ENCODE measurements around the gene OAS2. TPM values are rescaled to one million over a fixed set of nuclear protein-coding genes. Genes with fewer than 3 reads are reported as not detected.

OAS2 gene
- total RNA-seq, 4 donors from 2014 or later, result 8.3 to 35.6 (median 10.9) TPM

DNA sequence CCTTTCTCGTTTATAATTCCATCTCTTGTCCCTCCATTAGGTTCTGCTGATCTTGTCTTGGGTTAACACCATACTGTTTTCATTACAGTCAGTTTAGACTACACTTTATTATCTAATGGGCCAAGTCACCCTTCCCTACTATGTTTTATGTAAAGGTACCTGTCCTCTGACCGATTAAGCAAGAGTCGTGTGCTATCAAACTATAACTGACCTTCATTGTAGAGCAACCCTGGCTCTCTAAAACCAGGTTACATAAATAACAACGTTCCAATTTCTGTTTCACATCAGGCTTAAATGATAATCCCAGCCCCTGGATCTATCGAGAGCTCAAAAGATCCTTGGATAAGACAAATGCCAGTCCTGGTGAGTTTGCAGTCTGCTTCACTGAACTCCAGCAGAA is 16.7 kb downstream of the OAS2 start:
- TF ChIP-seq, protein P1, sequence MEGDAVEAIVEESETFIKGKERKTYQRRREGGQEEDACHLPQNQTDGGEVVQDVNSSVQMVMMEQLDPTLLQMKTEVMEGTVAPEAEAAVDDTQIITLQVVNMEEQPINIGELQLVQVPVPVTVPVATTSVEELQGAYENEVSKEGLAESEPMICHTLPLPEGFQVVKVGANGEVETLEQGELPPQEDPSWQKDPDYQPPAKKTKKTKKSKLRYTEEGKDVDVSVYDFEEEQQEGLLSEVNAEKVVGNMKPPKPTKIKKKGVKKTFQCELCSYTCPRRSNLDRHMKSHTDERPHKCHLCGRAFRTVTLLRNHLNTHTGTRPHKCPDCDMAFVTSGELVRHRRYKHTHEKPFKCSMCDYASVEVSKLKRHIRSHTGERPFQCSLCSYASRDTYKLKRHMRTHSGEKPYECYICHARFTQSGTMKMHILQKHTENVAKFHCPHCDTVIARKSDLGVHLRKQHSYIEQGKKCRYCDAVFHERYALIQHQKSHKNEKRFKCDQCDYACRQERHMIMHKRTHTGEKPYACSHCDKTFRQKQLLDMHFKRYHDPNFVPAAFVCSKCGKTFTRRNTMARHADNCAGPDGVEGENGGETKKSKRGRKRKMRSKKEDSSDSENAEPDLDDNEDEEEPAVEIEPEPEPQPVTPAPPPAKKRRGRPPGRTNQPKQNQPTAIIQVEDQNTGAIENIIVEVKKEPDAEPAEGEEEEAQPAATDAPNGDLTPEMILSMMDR (IDR thresholded peaks at IDR 0.05), result no peak
- TF ChIP-seq POLR2A (IDR thresholded peaks at IDR 0.05), result no peak
- peaks cover 5 to 61% (median 18%) of the 10 kb centered on the region in 3 donors for H3K36me3 ChIP-seq
- H3K4me3 ChIP-seq, result no peak overlapping the region
- H3K9me3 ChIP-seq, result peaks cover 0 to 10% (median 0%) of the 10 kb centered on the region in 3 donors
- intact Hi-C loops (cut with DNase I), result no loop called here
- no peaks in the 10 kb centered on the region for H3K4me1 ChIP-seq
- H3K27me3 ChIP-seq, result no peaks in the 10 kb centered on the region
- DNase-seq, result no peak
- no peak overlapping the region for H3K27ac ChIP-seq
- 78 to 88% methylated on average over 5 of the region's 5 CpGs for WGBS, 2 donors

DNA sequence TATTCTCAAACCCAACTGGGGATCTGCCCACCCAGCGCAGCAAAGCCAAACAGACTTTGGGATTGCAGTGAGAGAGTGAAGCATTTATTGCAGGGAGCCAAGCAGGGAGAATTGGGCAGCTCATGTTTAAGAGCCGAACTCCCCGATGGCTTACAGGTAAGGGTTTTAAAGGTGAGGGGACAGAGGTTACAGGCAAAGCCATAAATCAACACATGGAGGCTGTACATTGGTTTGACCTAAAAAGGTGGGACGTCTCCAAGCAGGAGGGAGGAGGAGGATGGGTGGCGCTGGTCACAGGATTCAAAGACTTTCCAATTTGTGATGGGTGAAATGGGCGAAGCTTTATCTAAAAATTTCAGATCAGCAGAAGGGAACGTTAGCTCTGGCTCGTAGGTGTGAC is 18.2 kb downstream of the OAS2 start:
- WGBS, 2 donors, result 87 to 90% methylated on average over 8 of the region's 8 CpGs
- Histone ChIP-seq H3K4me3 (no peak overlapping the region), H3K27me3 (no peaks in the 10 kb centered on the region), H3K27ac (no peak overlapping the region), H3K36me3 (peaks cover 5 to 61% (median 18%) of the 10 kb centered on the region in 3 donors), H3K9me3 (peaks cover 0 to 10% (median 0%) of the 10 kb centered on the region in 3 donors), H3K4me1 (no peaks in the 10 kb centered on the region)
- no peak for DNase-seq
- TF ChIP-seq POLR2A (IDR thresholded peaks at IDR 0.05), result no peak
- TF ChIP-seq, protein P1 (IDR thresholded peaks at IDR 0.05), result no peak
- intact Hi-C loops (cut with DNase I), result no loop called here

DNA sequence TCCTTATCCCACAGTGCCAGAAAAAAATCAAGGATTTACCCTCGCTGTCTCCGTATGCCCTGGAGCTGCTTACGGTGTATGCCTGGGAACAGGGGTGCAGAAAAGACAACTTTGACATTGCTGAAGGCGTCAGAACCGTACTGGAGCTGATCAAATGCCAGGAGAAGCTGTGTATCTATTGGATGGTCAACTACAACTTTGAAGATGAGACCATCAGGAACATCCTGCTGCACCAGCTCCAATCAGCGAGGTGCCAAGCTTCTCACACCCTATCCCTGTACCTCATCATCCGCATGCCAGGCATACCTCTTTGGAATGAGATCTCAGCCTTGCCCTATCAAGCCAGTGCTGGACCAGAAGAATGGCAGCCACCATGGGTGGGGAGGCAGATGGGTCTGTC is 19.2 kb downstream of the OAS2 start:
- Histone ChIP-seq H3K27me3 (no peaks in the 10 kb centered on the region), H3K4me1 (no peaks in the 10 kb centered on the region), H3K36me3 (peaks cover 5 to 66% (median 18%) of the 10 kb centered on the region in 3 donors), H3K27ac (no peak overlapping the region), H3K4me3 (no peak overlapping the region), H3K9me3 (peaks cover 0 to 10% (median 0%) of the 10 kb centered on the region in 3 donors)
- TF ChIP-seq, protein P1 (IDR thresholded peaks at IDR 0.05), result no peak
- no peak for TF ChIP-seq POLR2A (IDR thresholded peaks at IDR 0.05)
- 86 to 96% methylated on average over 3 to 7 of the region's 7 CpGs for WGBS, 2 donors
- intact Hi-C loops (cut with DNase I), result no loop called here
- no peak for DNase-seq

DNA sequence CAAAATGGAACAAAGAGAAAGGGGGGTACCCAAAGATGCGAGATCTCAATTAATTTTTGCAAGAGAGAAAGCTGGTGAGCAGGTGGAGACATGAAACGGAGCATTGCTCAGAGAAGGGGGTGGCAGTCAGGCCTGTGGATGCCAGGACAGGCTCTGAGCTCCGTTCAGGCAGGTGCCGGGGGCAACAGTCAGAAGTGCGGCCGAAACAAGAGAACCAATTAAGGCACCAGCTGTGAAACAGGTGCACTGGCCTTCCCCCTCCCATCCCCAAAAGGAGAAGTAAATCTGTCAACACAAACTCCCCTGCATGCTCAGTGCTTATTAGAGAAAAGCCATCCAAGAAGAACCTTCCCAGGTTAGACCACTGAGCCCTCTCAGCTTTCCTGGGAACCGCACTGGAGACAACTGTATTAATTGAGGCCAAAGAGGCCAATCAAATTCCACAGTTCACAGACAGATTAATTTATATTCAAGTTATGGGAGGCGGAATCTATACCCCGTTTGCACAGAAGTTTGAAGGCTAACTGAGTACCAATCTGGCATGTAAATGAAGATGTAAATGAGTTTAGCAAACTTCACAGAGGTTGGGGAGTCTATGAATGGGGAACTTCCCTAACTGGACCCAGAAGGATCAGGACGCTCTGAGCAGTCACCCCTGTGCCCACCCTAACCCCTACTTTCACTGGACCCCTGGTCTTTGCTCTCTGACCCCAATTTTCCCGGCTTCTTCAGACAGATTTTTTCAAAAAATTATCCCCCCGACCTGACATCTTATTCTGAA is 20.9 kb downstream of the OAS2 start:
- no peak for DNase-seq
- intact Hi-C loops (cut with DNase I), result no loop called here
- no peaks in the 10 kb centered on the region for H3K27me3 ChIP-seq
- peaks cover 0 to 10% (median 0%) of the 10 kb centered on the region in 3 donors for H3K9me3 ChIP-seq
- no peak overlapping the region for H3K27ac ChIP-seq
- no peaks in the 10 kb centered on the region for H3K4me1 ChIP-seq
- WGBS, 2 donors, result 75% methylated on average over 12 of the region's 12 CpGs
- peaks cover 5 to 82% (median 23%) of the 10 kb centered on the region in 3 donors for H3K36me3 ChIP-seq
- no peak overlapping the region for H3K4me3 ChIP-seq
- TF ChIP-seq, protein P1 (IDR thresholded peaks at IDR 0.05), result no peak
- no peak for TF ChIP-seq POLR2A (IDR thresholded peaks at IDR 0.05)

DNA sequence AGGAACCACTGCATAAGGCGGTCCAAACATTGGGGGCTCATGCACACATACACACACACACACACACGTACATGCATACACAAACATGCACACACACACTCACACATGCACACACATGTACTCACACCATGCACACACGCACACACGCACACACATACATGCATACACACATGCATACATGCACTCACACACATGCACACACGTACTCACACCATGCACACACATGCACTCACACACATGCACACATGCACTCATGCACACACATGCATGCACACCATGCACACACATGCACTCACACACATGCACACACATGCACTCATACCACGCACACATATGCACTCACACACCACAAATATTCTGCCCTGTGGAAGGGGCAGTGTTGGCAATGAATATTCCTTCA is 22.1 kb downstream of the OAS2 start:
- TF ChIP-seq POLR2A (IDR thresholded peaks at IDR 0.05), result no peak
- TF ChIP-seq, protein P1 (IDR thresholded peaks at IDR 0.05), result no peak
- Histone ChIP-seq H3K27ac (no peak overlapping the region), H3K27me3 (no peaks in the 10 kb centered on the region), H3K4me1 (no peaks in the 10 kb centered on the region), H3K36me3 (peaks cover 5 to 91% (median 23%) of the 10 kb centered on the region in 3 donors), H3K4me3 (no peak overlapping the region), H3K9me3 (peaks cover 0 to 10% (median 0%) of the 10 kb centered on the region in 3 donors)
- intact Hi-C loops (cut with DNase I), result no loop called here
- 90 to 91% methylated on average over 6 of the region's 6 CpGs for WGBS, 2 donors
- no peak for DNase-seq
